ENCODE data around the gene SCAMP4. TPM values are rescaled to one million over a fixed set of nuclear protein-coding genes. Genes with fewer than 3 reads are reported as not detected.
"Not testable (repeated sequence)": the region's sequence is repeated elsewhere in the genome, so short reads cannot be mapped to it uniquely, and the experiment has no call there.

SCAMP4 gene
- total and polyA plus RNA-seq, 9 of the 15 experiments (the other 6 are each of a cell fraction or from before 2014, with no cell fraction given), result 0.81 to 45.9 (median 12.8) TPM

DNA sequence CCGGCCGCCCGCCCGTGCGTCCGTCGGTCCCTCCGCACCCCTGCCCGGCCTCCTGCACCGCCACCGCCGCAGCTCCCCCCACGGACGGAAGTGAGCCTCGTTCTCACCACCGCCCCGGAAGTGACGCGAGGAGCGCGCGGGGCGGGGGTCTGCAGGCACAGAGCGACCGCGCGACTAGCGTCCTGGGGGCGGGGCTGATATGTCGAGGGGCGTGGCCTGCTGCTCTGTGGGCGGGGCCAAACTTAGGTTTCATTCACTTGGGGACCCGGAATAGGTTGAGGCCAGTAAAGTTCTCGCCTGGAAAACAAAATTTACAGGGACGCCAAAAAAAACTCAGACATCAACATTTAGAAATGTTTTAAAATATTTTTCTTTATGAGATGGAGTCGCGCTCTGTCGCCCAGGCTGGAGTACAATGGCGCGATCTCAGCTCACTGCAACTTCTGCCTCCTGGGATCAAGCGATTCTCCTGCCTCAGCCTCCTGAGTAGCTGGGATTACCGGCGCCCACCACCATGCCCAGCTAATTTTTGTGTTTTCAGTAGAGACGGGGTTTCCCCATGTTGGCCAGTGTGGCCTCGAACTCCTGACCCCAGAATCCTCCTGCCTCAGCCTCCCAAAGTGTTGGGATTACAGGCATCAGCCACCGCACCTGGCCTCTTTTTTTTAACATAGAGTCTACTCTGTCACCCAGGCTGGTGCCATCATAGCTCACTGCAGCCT is 19.6 kb upstream of the SCAMP4 start, which contains the start of gene ABHD17A (continued):
- TF ChIP-seq, protein P1, sequence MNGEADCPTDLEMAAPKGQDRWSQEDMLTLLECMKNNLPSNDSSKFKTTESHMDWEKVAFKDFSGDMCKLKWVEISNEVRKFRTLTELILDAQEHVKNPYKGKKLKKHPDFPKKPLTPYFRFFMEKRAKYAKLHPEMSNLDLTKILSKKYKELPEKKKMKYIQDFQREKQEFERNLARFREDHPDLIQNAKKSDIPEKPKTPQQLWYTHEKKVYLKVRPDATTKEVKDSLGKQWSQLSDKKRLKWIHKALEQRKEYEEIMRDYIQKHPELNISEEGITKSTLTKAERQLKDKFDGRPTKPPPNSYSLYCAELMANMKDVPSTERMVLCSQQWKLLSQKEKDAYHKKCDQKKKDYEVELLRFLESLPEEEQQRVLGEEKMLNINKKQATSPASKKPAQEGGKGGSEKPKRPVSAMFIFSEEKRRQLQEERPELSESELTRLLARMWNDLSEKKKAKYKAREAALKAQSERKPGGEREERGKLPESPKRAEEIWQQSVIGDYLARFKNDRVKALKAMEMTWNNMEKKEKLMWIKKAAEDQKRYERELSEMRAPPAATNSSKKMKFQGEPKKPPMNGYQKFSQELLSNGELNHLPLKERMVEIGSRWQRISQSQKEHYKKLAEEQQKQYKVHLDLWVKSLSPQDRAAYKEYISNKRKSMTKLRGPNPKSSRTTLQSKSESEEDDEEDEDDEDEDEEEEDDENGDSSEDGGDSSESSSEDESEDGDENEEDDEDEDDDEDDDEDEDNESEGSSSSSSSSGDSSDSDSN (IDR thresholded peaks at IDR 0.05; ENCODE audit: borderline replicate concordance in 1 of 2, low read depth in 2 of 2, low read length in 2 of 2), result 0 out of 4 replicates have a peak, but pooled peaks of 1 of the 2 experiments have one; percentile 8
- TF ChIP-seq SP1 (CRISPR knock-in tag; IDR thresholded peaks at IDR 0.05), result peak; percentile 84

DNA sequence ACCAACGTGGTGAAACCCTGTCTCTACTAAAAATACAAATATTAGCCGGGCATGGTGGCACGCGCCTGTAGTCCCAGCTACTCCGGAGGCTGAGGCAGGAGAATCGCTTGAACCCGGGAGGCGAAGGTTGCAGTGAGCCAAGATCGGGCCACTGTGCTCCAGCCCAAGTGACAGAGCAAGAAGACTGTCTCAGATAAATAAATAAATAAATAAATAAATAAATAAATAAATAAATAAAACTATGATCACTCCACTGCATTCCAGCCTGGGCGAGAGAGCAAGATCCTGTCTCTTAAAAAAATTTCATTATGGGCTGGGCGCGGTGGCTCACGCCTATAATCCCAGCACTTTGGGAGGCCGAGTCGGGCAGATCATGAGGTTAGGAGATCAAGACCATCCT is 18.8 kb upstream of the SCAMP4 start:
- Histone ChIP-seq H3K36me3 (ENCODE audit: control insufficient read depth, insufficient read depth, low read length) (peaks cover 20% of the 10 kb centered on the region; the same call in 2 of the 3 replicates), H3K4me1 (replicated peaks in 1 of 2; ENCODE audit: control insufficient read depth in 2 of 2, insufficient read depth in 2 of 2, low read length in 2 of 2) (peaks cover 31 to 62% of the 10 kb centered on the region in 2 experiments), H3K79me2 (ENCODE audit: control insufficient read depth, insufficient read depth, low read length) (peaks cover 36% of the 10 kb centered on the region), H3K9me1 (ENCODE audit: control insufficient read depth, insufficient read depth, low read length) (peaks cover 14% of the 10 kb centered on the region), H4K20me1 (replicated peaks; ENCODE audit: control insufficient read depth, insufficient read depth, low read length) (peaks cover 33% of the 10 kb centered on the region; the same call in 1 of the 2 replicates)
- in situ Hi-C loops (cut with MboI); H3K4me3 ChIP-seq; DNase-seq (ENCODE audit: extremely low read depth in 1 of 4, low spot score in 3 of 4); intact Hi-C loops (cut with micrococcal nuclease); H2AFZ ChIP-seq (ENCODE audit: low read depth, low read length); H3K27ac ChIP-seq (ENCODE audit: extremely low read depth, low read depth, low read length); ATAC-seq; BruUV-seq (replicated peaks); CTCF ChIA-PET (ENCODE audit: low intra/inter-chr PET ratio); H3K9ac ChIP-seq (ENCODE audit: insufficient read depth in 1 of 2, low read depth in 2 of 2, low read length in 2 of 2); H3K27me3 ChIP-seq (ENCODE audit: control insufficient read depth in 2 of 2, insufficient read depth in 2 of 2, low read length in 2 of 2); H3K9me3 ChIP-seq (replicated peaks; ENCODE audit: control insufficient read depth, insufficient read depth, low read depth, low read length); H3K4me2 ChIP-seq (ENCODE audit: insufficient read depth, low read length); FAIRE-seq: not testable (repeated sequence)
- POLR2A ChIA-PET, result interaction anchor here (0.7 kb wide), 1 partner anchor 11 kb away, joined by 5 read pairs; no protein-coding TSS in a partner anchor
- TF ChIP-seq ZC3H11A (IDR thresholded peaks at IDR 0.05; ENCODE audit: low read depth, low read length), result peak; percentile 67; the same call in 1 of the 2 replicates
- TF ChIP-seq, protein P2, sequence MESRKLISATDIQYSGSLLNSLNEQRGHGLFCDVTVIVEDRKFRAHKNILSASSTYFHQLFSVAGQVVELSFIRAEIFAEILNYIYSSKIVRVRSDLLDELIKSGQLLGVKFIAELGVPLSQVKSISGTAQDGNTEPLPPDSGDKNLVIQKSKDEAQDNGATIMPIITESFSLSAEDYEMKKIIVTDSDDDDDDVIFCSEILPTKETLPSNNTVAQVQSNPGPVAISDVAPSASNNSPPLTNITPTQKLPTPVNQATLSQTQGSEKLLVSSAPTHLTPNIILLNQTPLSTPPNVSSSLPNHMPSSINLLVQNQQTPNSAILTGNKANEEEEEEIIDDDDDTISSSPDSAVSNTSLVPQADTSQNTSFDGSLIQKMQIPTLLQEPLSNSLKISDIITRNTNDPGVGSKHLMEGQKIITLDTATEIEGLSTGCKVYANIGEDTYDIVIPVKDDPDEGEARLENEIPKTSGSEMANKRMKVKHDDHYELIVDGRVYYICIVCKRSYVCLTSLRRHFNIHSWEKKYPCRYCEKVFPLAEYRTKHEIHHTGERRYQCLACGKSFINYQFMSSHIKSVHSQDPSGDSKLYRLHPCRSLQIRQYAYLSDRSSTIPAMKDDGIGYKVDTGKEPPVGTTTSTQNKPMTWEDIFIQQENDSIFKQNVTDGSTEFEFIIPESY (CRISPR knock-in tag; IDR thresholded peaks at IDR 0.05), result 0 out of 2 replicates have a peak, but pooled peaks have one; percentile 21
- WGBS (ENCODE audit: insufficient coverage, low coverage, missing lambda C conversion rate), result 96% methylated on average over 15 of the region's 15 CpGs

Data from K562 (cell line).